Lower lobe of right lung (tissue), 2 donors: ENCODE measurements around the gene RNASE7. TPM values are rescaled to one million over a fixed set of nuclear protein-coding genes. Genes with fewer than 3 reads are reported as not detected.

Experiments used
- ATAC-seq, 2 donors: fragments of 200-7000 bp; cut with Tn5 transposase; one replicate each; pipeline ENCODE4 v1.9.1; 2020 to 2022; ENCODE audit warnings: mild to moderate bottlenecking in 2 of 2, moderate library complexity in 2 of 2
- DNase-seq: peaks from one replicate; pipeline ENCODE4 v3.0.0-alpha.2; 2020
- H3K27ac ChIP-seq: fragments of 200-600 bp; one replicate; pipeline ENCODE4 v1.8.0; 2022
- H3K27me3 ChIP-seq: fragments of 200-600 bp; one replicate; pipeline ENCODE4 v1.8.0; 2022; ENCODE audit warnings: low read depth
- H3K36me3 ChIP-seq: fragments of 200-600 bp; one replicate; pipeline ENCODE4 v1.8.0; 2022; ENCODE audit warnings: mild to moderate bottlenecking
- H3K4me1 ChIP-seq: fragments of 200-600 bp; one replicate; pipeline ENCODE4 v1.8.0; 2022
- H3K4me3 ChIP-seq: fragments of 200-600 bp; one replicate; pipeline ENCODE4 v1.8.0; 2022; ENCODE audit warnings: mild to moderate bottlenecking
- H3K9me3 ChIP-seq: fragments of 200-600 bp; one replicate; pipeline ENCODE4 v1.8.0; 2022
- CTCF ChIP-seq: fragments of 200-600 bp; IDR thresholded peaks from one replicate; pipeline ENCODE4 v1.8.0; 2022; ENCODE audit warnings: antibody characterized with exemption, mild to moderate bottlenecking
- intact Hi-C: fragments of 100-400 bp; cut with DNase I; formaldehyde crosslinking; loops from one replicate; pipeline ENCODE4 v1.11.0; 2022
- long read RNA-seq: library from polyadenylated mRNA; unstranded; transcript quantifications from one replicate; pipeline ENCODE4 v2.0.0, GENCODE V29; 2021
- total RNA-seq: library from RNA; stranded (reverse); fragmentation: NEBNext Ultra II Directional; extraction: Animal tissue kit (Norgen Biotek cat#: 25700); gene quantifications from one replicate; pipeline ENCODE4 v1.2.1, GENCODE V29; 2021
- donor health status: DM: no; HTN: yes; CAD: no; lungs with severe emphysema.

The RNASE7 gene
- not detected for total RNA-seq
- long read RNA-seq, result 0 reads

- DNase-seq (no peak), ATAC-seq (no peak)
- Histone ChIP-seq H3K4me3 (no peak within 1 kb of the TSS), H3K36me3 (no peaks in the 10 kb centered on the region), H3K27ac (peak within 1 kb of the TSS; percentile 25), H3K27me3 (no peaks in the 10 kb centered on the region), H3K4me1 (peaks cover 47% of the 10 kb centered on the region), H3K9me3 (no peaks in the 10 kb centered on the region)
- no peak for TF ChIP-seq CTCF
- intact Hi-C loops, result no loop called here
Observed at GRCh38 chr14:21041676-21042433, at the start of gene RNASE7. RNASE7 (plus strand) TSS chr14:21042362; CDS start chr14:21042993, 631 bp downstream.

GRCh38 chr14:20996521-20996920 is 45.6 kb upstream of the RNASE7 start:
- Histone ChIP-seq H3K27ac (no peak overlapping the region), H3K4me3 (no peak overlapping the region), H3K27me3 (no peaks in the 10 kb centered on the region), H3K4me1 (peaks cover 4% of the 10 kb centered on the region), H3K36me3 (peaks cover 62% of the 10 kb centered on the region), H3K9me3 (no peaks in the 10 kb centered on the region)
- no peak for TF ChIP-seq CTCF
- DNase-seq (no peak), ATAC-seq (no peak)
- intact Hi-C loops, result no loop called here

GRCh38 chr14:20997115-20997514 is 45.0 kb upstream of the RNASE7 start:
- no peaks in the 10 kb centered on the region for H3K9me3 ChIP-seq
- DNase-seq (no peak), ATAC-seq (no peak)
- no peaks in the 10 kb centered on the region for H3K4me1 ChIP-seq
- intact Hi-C loops, result no loop called here
- no peaks in the 10 kb centered on the region for H3K27me3 ChIP-seq
- no peak overlapping the region for H3K4me3 ChIP-seq
- no peak overlapping the region for H3K27ac ChIP-seq
- no peak for TF ChIP-seq CTCF
- peaks cover 56% of the 10 kb centered on the region for H3K36me3 ChIP-seq

- no peak for DNase-seq
- Histone ChIP-seq H3K27me3 (no peaks in the 10 kb centered on the region), H3K4me3 (no peak overlapping the region), H3K27ac (no peak overlapping the region), H3K36me3 (peaks cover 52% of the 10 kb centered on the region), H3K9me3 (no peaks in the 10 kb centered on the region), H3K4me1 (no peaks in the 10 kb centered on the region)
- TF ChIP-seq CTCF, result no peak
- intact Hi-C loops, result no loop called here
- no peak for ATAC-seq
Observed at GRCh38 chr14:20997564-20997963, 44.6 kb upstream of the RNASE7 start.

GRCh38 chr14:20998139-20998538 is 44.0 kb upstream of the RNASE7 start:
- TF ChIP-seq CTCF, result no peak
- intact Hi-C loops, result no loop called here
- ATAC-seq, result no peak
- Histone ChIP-seq H3K4me1 (no peaks in the 10 kb centered on the region), H3K27ac (no peak overlapping the region), H3K4me3 (no peak overlapping the region), H3K27me3 (no peaks in the 10 kb centered on the region), H3K9me3 (no peaks in the 10 kb centered on the region), H3K36me3 (peaks cover 46% of the 10 kb centered on the region)
- DNase-seq, result no peak
